SHP77 treated with DMSO at 0.1 percent for 48 hours (cell line): ENCODE results near the gene MYO1C.
A peak's percentile ranks its signal among the peaks of the same experiment; 100 is the strongest.

ENCODE experiments used
- DNase-seq: peaks from one replicate; lab custom pipeline; 2025; lab: John Stamatoyannopoulos, UW

MYO1C gene

GRCh38 chr17:1485423-1486376, 6.8 kb downstream of the MYO1C start:
- no peak for DNase-seq

- DNase-seq, result peak; percentile 41
Measured at GRCh38 chr17:1484676-1485422, 7.6 kb downstream of the MYO1C start.

- DNase-seq, result no peak
Measured at GRCh38 chr17:1484060-1484535, 8.4 kb downstream of the MYO1C start.

- no peak for DNase-seq
Measured at GRCh38 chr17:1482680-1483079, 9.8 kb downstream of the MYO1C start.

GRCh38 chr17:1481736-1482135, 10.8 kb downstream of the MYO1C start:
- no peak for DNase-seq

- DNase-seq, result no peak
Measured at GRCh38 chr17:1480747-1481465, 11.6 kb downstream of the MYO1C start.

- DNase-seq, result no peak
Measured at GRCh38 chr17:1478418-1478817, 14.1 kb downstream of the MYO1C start.

GRCh38 chr17:1475321-1475854, 17.1 kb downstream of the MYO1C start:
- no peak for DNase-seq

- DNase-seq, result no peak
Measured at GRCh38 chr17:1474402-1475189, 17.9 kb downstream of the MYO1C start.

GRCh38 chr17:1473841-1474240, 18.6 kb downstream of the MYO1C start:
- DNase-seq, result no peak

- no peak for DNase-seq
Measured at GRCh38 chr17:1473170-1473569, 19.3 kb downstream of the MYO1C start.

GRCh38 chr17:1471911-1472821, 20.3 kb downstream of the MYO1C start:
- DNase-seq, result no peak

GRCh38 chr17:1471490-1471889, 21.0 kb downstream of the MYO1C start:
- DNase-seq, result no peak

- DNase-seq, result no peak
Measured at GRCh38 chr17:1470755-1471462, 21.6 kb downstream of the MYO1C start.

GRCh38 chr17:1470071-1470754, 22.3 kb downstream of the MYO1C start:
- DNase-seq, result no peak

- no peak for DNase-seq
Measured at GRCh38 chr17:1469231-1469852, 23.1 kb downstream of the MYO1C start.

- DNase-seq, result no peak
Measured at GRCh38 chr17:1467898-1468492, 24.5 kb downstream of the MYO1C start.

- DNase-seq, result no peak
Measured at GRCh38 chr17:1467258-1467657, 25.2 kb downstream of the MYO1C start.
